HG03575 (cell line): Measurements from ENCODE around the gene DERA.
A peak's percentile ranks its signal among the peaks of the same experiment; 100 is the strongest.
"Not testable (repeated sequence)": the region's sequence is repeated elsewhere in the genome, so short reads cannot be mapped to it uniquely, and the experiment has no call there.

Source experiments
- ATAC-seq: cut with Tn5 transposase; IDR thresholded peaks from one replicate; pipeline ENCODE4 v1.9.1; 2021; ENCODE audit not compliant: unreplicated experiment, insufficient number of reproducible peaks, low FRiP score; ENCODE audit errors: extremely low read depth

DERA gene

DNA sequence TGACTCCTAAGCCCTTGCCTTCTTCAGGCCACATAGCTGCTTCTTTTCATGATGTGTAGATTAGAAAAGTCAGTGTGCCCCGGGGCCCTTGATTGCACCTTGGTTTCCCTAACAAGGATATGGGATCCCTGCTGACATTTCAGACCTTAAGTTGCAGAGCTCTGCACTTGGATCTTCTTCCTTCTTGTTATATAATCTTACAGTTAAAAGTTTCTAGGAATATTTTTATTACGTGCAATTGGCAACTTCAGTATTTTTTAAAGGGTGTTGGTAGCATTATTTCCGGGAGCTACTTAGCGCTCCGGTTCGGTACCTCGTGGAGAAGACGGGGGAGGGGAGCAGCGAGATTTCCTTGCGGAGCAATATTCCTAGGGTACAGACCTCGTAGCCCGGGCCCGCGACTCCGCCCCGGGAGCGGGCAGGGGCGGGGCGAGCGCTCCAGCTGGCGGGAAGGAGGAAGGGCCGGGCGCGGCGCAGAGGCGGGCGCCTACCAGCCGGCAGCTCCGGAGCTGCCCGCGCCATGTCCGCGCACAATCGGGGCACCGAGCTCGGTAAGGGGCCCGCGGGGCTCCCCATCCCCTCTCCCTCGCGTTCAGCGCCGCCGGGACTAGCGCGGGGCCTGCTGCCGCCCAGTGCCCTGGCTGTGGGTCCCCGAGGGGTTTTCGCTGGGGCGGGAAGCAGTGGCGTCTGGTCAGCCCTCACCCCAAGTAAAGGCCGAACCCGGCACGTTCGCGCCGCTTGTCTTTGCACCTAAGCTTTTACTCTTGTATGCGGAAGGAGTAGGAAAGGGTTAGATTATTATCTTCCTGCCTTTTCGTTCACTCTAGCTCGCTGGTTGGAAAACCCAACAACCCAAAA lies at the start of gene DERA:
TSS of gene DERA (plus strand) at position 469 of the 858 bp plus-strand sequence. CDS start at position 521, 52 bp downstream.
- peak; percentile 70 for ATAC-seq

DNA sequence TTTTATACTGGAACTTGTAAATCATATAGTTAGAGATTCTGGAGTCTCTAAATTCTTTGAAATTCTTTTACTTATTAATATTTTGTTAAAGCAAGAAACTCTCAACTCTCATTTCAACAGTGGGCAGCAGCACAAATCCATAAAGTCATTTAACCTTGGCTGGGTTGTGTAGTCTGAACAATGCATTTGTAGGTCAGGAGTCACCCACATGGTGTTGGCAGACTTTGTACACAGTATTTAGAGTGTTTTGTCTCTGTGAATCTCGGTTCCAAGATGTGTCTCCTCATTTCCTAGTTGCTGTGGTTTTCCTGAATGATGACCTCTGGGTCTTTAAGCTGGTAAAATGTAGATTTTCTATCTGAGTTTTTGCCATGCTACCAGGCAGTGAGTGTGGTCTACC lies 49.7 kb upstream of the DERA start:
- no peak for ATAC-seq

GRCh38 chr12:15862840-15863239 lies 48.3 kb upstream of the DERA start:
- ATAC-seq, result no peak

- ATAC-seq, result no peak
Observed at GRCh38 chr12:15863372-15863771, 47.8 kb upstream of the DERA start.

DNA sequence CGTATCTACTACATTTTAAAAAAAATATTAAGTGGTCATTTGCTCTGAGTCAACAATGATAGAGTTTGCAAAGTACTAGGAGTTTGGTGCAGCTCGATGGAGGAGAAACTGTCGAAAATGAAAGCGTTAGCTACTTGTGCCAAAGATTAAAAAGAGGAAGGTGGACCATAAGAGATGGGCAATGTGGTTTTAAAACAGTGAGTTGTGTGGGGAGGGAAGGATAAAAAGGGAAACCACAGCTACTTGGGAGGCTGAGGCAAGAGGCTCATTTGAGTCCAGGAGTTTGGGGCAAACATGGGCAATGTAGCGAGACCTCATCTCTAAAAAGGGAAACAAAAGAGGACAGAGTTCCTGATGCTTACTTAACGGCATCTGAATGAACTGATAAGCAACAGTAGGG lies 47.1 kb upstream of the DERA start:
- ATAC-seq, result peak; percentile 71

GRCh38 chr12:15868186-15868585 lies 42.9 kb upstream of the DERA start:
- ATAC-seq, result no peak

GRCh38 chr12:15873556-15873955 lies 37.6 kb upstream of the DERA start:
- no peak for ATAC-seq

DNA sequence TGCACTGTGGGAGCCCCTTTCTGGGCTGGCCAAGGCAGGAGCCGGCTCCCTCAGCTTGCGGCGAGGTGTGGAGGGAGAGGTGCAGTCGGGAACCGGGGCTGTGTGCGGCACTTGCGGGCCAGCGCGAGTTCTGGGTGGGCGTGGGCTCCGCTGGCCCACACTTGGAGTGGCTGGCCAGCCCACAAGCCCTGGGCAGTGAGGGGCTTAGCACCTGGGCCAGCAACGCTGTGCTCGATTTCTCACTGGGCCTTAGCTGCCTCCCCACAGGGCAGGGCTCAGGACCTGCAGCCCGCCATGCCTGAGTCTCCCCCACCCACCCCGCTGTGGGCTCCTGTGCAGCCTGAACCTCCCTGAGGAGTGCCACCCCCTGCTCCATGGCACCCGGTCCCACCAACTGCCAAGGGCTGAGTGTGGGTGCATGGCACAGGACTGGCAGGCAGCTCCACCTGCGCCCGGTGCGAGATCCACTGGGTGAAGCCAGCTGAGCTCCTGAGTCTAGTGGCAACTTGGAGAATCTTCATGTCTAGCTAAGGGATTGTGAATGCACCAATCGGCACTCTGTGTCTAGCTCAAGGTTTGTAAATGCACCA lies 36.5 kb upstream of the DERA start:
- ATAC-seq, result not testable (repeated sequence)

DNA sequence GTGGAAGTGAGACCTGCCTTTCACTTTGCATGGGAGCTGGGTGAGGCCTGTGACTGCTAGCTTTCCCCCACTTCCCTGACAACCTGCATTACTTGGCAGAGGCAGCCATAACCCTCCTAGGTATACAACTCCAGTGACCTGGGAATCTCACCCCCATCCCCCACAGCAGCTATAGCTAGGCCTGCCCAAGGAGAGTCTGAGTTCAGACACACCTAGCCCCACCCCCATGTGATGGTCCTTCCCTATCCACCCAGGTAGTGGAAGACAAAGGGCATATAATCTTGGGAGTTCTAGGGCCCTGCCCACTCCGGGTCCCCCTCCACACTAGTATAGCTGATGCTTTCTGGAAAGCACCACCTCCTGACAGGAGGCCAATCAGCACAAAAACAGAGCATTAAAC lies 35.3 kb upstream of the DERA start:
- ATAC-seq, result no peak

GRCh38 chr12:15879413-15879812 lies 31.7 kb upstream of the DERA start:
- ATAC-seq, result no peak

DNA sequence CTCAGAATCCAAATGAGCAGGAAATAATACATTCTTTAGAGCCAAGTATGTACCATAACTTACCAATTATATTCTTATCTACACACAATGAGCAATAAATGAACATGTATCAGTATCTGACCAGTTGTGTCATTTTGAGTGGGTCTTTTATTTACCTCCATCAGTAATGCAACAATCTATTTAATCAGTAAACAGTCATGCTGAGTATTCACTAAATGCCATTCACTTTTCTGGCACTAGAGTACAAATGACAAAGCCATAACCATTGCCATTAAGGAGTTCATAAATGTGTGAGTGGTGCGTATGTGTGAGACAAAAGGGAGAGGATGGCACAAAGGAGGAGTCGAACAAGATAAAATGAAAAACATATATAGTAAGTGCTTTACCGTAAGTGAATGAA lies 30.4 kb upstream of the DERA start:
- ATAC-seq, result no peak

DNA sequence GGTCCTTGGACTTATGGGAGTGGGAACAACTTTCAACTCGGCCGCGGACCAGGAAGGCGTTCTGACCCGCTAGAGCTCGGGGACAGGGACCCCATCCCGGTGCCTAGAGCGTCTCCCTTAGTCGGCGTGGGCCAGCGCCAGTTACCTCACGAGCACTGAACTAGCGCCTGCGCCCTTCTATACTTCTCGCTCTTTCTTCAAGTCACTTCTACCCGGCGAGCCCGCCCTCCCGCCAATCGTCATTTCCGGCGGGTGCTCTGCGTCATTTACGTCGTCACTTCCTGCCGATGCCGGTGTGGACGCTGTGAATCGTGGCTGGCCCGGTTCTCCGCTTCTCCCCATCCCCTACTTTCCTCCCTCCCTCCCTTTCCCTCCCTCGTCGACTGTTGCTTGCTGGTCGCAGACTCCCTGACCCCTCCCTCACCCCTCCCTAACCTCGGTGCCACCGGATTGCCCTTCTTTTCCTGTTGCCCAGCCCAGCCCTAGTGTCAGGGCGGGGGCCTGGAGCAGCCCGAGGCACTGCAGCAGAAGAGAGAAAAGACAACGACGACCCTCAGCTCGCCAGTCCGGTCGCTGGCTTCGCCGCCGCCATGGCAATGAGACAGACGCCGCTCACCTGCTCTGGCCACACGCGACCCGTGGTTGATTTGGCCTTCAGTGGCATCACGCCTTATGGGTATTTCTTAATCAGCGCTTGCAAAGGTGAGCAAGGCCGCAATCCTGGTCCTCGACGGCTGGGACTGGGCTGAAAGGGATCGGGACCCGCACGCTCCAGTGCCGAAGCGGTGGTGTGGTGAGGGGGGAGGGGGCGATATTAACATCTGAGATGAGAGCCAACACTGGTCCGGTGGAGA lies 28.8 kb upstream of the DERA start, which contains the start of gene STRAP:
TSS of gene STRAP (plus strand) at position 270 of the 854 bp plus-strand sequence. CDS start at position 591, 321 bp downstream.
- peak; percentile 95 for ATAC-seq

DNA sequence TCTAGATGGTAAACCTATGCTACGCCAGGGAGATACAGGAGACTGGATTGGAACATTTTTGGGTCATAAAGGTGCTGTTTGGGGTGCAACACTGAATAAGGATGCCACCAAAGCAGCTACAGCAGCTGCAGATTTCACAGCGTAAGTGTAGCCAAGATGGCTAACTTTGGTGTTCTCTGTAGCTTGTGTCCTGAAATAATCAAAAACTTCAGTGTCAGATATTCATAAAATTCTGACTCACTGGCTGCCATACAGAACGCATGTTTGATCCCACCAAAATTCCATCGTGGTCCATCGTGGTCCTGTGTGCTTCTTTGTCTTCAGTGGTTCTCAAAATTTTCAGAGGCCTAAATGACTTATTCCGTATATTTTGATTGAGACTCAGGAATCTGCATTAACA lies 27.6 kb upstream of the DERA start:
- ATAC-seq, result no peak

DNA sequence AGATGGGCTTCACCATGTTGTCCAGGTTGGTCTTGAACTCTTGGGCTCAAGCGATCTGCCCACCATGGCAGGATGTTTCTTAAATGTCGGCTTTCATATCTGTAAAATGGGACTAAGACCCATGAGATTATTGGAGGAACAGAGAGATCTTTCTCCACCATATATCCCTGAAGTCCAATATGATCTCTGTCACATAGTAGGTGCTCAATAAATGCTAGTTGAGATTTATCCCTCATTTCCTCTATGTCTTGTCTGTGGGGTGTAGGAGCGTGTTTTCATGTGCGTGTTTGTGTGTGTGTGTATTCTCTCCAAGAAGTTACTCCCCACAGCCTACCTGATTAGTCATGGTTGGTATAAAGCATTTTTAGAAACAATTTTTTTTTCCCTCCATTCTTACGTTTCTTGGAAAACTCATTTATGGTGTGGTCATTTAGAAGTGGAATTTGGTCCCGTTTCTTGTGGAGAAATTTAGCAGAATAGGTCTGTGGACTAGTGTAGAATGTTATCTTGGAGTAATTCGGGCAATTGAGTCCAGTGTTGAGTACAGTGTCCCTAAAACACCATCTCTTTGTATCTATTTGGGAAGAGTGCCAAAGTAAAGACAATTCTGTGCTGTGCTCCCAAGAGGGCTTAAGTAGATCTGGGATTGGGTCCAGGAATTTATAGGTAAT lies 24.6 kb upstream of the DERA start:
- ATAC-seq, result no peak

DNA sequence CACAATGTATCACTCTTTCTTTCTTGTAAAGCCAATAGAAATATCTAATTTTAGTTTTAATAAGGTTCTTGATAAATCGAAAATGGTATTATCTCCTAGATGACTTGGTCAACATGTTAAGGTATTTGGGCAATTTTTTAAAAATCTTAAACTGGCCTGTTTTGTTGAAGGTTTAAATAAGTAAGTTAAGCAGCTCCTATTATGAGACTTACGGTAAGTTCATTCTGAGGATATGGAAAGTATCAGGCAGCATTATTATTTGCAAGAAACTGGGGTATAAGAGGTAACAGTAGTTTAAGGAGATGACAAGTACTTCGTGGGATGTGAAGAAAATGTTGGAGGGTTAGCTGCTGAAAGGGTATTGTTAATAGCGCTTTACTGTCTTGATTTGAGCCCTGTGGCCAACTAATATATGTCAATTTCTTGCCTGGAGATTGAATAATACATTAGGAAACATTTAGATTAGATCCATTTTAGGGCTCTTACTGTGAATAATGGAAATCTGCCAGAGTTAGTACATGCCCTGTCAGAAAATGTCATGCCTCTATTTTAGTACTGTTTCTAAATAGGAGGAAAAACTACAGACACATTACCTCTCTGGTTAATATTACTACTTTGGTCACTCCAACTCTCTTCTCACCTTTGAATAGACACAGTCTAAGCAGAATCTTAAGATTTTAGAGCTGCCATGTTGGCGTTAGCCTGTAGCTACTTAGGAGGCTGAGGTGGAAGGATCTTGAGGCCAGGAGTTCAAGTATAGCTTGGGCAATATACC lies 23.9 kb upstream of the DERA start:
- ATAC-seq, result no peak

- no peak for ATAC-seq
Observed at GRCh38 chr12:15892645-15893259, 18.4 kb upstream of the DERA start.

DNA sequence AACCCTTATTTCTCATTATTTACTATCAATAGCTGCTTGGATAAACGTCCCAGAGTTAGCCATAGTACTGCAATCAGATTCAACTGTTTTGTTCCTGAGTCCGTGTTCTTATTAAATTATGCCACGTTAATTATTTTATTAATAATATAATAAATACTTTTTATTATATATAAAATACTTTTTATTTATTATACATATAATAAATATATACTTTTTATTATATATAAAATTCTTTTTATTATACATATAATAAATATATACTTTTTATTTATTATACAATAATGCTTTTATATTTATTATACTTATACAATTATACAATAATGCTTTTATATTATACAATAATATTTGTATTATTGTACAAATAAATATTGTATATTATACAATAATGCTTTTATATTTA lies 17.9 kb upstream of the DERA start:
- no peak for ATAC-seq

GRCh38 chr12:15896867-15897266 lies 14.3 kb upstream of the DERA start:
- ATAC-seq, result no peak
